Osteocyte (in vitro differentiated cells): ENCODE measurements around the gene BAIAP2L2. TPM values are rescaled to one million over a fixed set of nuclear protein-coding genes. Genes with fewer than 3 reads are reported as not detected.
"Not testable (repeated sequence)": the region's sequence is repeated elsewhere in the genome, so short reads cannot be mapped to it uniquely, and the experiment has no call there.

Experiments used
- DNase-seq: peaks from one replicate; pipeline ENCODE4 v3.0.0; 2021; ENCODE audit warnings: mixed read lengths; ENCODE audit not compliant: unreplicated experiment; ENCODE audit errors: extremely low spot score
- H3K27ac Mint-ChIP-seq: one replicate; pipeline ENCODE4 v1.8.0; 2021; ENCODE audit warnings: mild to moderate bottlenecking, mixed read lengths; ENCODE audit not compliant: unreplicated experiment
- H3K27me3 Mint-ChIP-seq: one replicate; pipeline ENCODE4 v1.8.0; 2021; ENCODE audit warnings: mixed read lengths; ENCODE audit not compliant: unreplicated experiment
- H3K36me3 Mint-ChIP-seq: one replicate; pipeline ENCODE4 v1.8.0; 2021; ENCODE audit warnings: mixed read lengths; ENCODE audit not compliant: unreplicated experiment
- H3K4me1 Mint-ChIP-seq: one replicate; pipeline ENCODE4 v1.8.0; 2021; ENCODE audit warnings: mixed read lengths; ENCODE audit not compliant: unreplicated experiment
- H3K4me3 Mint-ChIP-seq: one replicate; pipeline ENCODE4 v1.8.0; 2021; ENCODE audit warnings: mild to moderate bottlenecking, moderate library complexity, mixed read lengths; ENCODE audit not compliant: unreplicated experiment
- H3K9me3 Mint-ChIP-seq: one replicate; pipeline ENCODE4 v1.8.0; 2021; ENCODE audit warnings: mixed read lengths; ENCODE audit not compliant: unreplicated experiment
- total RNA-seq: library from RNA; stranded (reverse); gene quantifications from 2 replicates; pipeline ENCODE4 v1.2.1, GENCODE V29; 2021
- TF ChIP-seq, protein P1 (sequence below): fragments of 200-600 bp; sonication (generic); IDR thresholded peaks from 2 replicates; pipeline ENCODE4 v1.5.0; 2021; ENCODE audit warnings: antibody characterized with exemption, mild to moderate bottlenecking, moderate library complexity

The BAIAP2L2 gene
- total RNA-seq, 1 donor from 2014 or later = 0.48 TPM

- H3K36me3 Mint-ChIP-seq = peaks cover 3% of the 10 kb centered on the region
- no peaks in the 10 kb centered on the region for H3K9me3 Mint-ChIP-seq
- TF ChIP-seq, protein P1, sequence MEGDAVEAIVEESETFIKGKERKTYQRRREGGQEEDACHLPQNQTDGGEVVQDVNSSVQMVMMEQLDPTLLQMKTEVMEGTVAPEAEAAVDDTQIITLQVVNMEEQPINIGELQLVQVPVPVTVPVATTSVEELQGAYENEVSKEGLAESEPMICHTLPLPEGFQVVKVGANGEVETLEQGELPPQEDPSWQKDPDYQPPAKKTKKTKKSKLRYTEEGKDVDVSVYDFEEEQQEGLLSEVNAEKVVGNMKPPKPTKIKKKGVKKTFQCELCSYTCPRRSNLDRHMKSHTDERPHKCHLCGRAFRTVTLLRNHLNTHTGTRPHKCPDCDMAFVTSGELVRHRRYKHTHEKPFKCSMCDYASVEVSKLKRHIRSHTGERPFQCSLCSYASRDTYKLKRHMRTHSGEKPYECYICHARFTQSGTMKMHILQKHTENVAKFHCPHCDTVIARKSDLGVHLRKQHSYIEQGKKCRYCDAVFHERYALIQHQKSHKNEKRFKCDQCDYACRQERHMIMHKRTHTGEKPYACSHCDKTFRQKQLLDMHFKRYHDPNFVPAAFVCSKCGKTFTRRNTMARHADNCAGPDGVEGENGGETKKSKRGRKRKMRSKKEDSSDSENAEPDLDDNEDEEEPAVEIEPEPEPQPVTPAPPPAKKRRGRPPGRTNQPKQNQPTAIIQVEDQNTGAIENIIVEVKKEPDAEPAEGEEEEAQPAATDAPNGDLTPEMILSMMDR = no peak
- H3K27me3 Mint-ChIP-seq = no peaks in the 10 kb centered on the region
- H3K27ac Mint-ChIP-seq = no peak overlapping the region
- no peak for DNase-seq
- no peak overlapping the region for H3K4me3 Mint-ChIP-seq
- H3K4me1 Mint-ChIP-seq = no peaks in the 10 kb centered on the region
These were observed 13.9 kb upstream of the BAIAP2L2 start for GRCh38 chr22:38124236-38124974.

DNA sequence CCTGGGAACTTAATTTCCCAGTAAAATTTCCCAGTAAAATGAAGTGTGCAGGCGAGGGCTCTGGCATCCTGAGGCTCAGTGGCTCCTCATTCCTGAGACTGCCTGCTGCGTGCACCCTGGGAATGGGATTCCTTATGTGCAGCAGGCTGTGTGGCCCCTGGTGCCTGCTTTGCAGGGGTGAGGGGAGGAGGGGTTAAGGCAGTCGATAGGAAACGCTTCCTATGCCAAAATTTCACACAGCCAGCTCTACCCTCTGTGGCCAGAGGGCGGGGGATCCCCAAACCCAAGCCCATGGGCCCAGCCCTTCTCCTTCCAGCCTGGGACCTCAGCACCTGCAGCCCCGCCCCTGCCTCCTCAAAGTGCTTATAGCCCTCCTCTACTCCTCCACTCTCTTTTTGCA, 12.1 kb upstream of the BAIAP2L2 start:
- TF ChIP-seq, protein P1 = no peak
- no peaks in the 10 kb centered on the region for H3K27me3 Mint-ChIP-seq
- no peaks in the 10 kb centered on the region for H3K9me3 Mint-ChIP-seq
- no peak overlapping the region for H3K4me3 Mint-ChIP-seq
- no peak for DNase-seq
- H3K36me3 Mint-ChIP-seq = peaks cover 3% of the 10 kb centered on the region
- no peaks in the 10 kb centered on the region for H3K4me1 Mint-ChIP-seq
- H3K27ac Mint-ChIP-seq = no peak overlapping the region

DNA sequence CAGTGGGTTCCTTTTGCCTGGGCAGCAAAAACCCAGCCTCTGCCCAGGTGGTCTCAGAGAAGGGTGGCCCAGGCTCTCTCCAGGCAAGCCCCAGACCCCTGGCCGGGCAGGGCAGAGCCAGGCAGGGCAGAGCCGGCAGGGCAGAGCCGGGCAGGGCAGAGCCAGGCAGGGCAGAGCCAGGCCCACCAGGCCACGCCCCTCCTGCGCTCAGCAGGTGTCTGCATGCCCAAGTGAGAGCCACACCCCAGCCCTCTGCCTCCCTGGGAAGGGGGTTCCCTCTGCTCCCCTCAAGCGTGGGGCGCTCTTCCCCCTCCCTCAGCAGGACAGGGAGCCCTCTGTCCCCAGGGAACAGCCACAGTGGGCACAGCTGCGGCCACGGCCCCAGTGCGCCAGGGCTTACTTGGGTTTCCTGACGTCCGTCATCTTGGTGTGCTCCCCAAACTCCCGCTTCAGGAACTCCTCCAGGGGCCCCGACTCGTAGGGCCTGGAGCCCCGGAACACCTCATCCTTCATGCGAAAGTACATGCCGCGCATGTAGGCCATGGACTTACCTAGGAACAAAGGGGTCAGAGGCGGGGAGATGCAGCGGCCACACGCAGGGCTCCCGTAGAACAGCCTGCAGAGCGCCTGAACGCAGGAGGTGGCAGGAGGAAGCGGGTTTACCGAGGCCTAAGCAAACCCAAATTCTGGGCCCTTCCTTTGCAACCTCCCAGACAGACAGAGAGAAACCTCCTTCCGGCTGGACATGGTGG, 10.1 kb upstream of the BAIAP2L2 start:
- Mint-ChIP-seq H3K9me3 (no peaks in the 10 kb centered on the region), H3K36me3 (no peaks in the 10 kb centered on the region), H3K4me3 (no peak overlapping the region), H3K27me3 (no peaks in the 10 kb centered on the region), H3K4me1 (no peaks in the 10 kb centered on the region), H3K27ac (no peak overlapping the region)
- DNase-seq = no peak
- TF ChIP-seq, protein P1 = no peak

DNA sequence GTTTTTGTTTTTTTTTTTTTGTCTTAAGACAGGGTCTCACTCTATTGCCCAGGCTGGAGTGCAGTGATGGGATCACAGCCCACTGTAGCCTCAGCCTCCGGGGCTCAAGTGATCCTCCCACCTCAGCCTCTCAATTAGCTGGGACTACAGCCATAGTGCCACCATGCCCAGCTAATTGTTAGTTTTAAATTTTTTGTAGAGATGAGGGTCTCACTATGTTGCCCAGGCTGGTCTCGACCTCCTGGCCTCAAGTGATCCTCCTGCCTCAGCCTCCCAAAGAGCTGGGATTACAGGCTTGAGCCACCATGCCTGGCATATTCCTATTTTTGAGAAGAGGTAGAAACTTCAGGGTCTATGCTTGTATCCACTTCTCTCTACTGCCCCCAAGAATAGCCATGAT, 8.3 kb upstream of the BAIAP2L2 start:
- not testable (repeated sequence) for H3K27ac Mint-ChIP-seq, H3K9me3 Mint-ChIP-seq, DNase-seq, H3K36me3 Mint-ChIP-seq, H3K4me1 Mint-ChIP-seq, H3K4me3 Mint-ChIP-seq, H3K27me3 Mint-ChIP-seq

DNA sequence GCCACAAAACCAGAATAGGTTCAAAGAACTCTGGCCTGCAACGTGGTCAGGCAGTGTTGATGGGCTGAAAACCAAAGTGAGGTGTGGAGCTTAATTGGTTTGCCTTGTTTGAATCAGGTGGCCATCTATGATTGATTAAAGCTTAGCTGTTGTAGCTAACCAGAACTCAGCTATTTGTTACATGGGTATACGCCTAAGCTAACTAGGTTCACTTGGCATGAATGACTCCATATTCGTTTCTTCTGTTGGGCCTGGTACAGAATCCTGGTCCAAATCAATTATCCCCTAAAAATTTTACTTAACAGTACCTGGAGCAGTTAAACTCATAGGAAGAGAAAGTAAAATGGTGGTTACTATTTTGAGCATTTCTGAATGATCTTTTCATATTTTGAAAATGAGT, 7.7 kb upstream of the BAIAP2L2 start:
- Mint-ChIP-seq H3K27me3 (no peaks in the 10 kb centered on the region), H3K27ac (no peak overlapping the region)
- no peak for DNase-seq

GRCh38 chr22:38117556-38117955, 7.1 kb upstream of the BAIAP2L2 start:
- H3K4me1 Mint-ChIP-seq, H3K27ac Mint-ChIP-seq, H3K36me3 Mint-ChIP-seq, H3K4me3 Mint-ChIP-seq, DNase-seq, H3K9me3 Mint-ChIP-seq, H3K27me3 Mint-ChIP-seq: not testable (repeated sequence)

More for the DNA sequence above, 7.7 kb upstream of the BAIAP2L2 start:
- H3K9me3 Mint-ChIP-seq = no peaks in the 10 kb centered on the region
- H3K4me3 Mint-ChIP-seq = no peak overlapping the region
- H3K36me3 Mint-ChIP-seq = no peaks in the 10 kb centered on the region
- TF ChIP-seq, protein P1 = no peak
- H3K4me1 Mint-ChIP-seq = peaks cover 4% of the 10 kb centered on the region
